ENCODE measurements around the gene SH3GLB1.
A peak's percentile ranks its signal among the peaks of the same experiment; 100 is the strongest.

Gene SH3GLB1

GRCh38 chr1:86739648-86740509 lies 35.5 kb downstream of the SH3GLB1 start:
- no peak for DNase-seq

- peak in 1 of 2 experiments; percentile 29 for DNase-seq
These were observed 37.7 kb downstream of the SH3GLB1 start for GRCh38 chr1:86741947-86742572.

DNA sequence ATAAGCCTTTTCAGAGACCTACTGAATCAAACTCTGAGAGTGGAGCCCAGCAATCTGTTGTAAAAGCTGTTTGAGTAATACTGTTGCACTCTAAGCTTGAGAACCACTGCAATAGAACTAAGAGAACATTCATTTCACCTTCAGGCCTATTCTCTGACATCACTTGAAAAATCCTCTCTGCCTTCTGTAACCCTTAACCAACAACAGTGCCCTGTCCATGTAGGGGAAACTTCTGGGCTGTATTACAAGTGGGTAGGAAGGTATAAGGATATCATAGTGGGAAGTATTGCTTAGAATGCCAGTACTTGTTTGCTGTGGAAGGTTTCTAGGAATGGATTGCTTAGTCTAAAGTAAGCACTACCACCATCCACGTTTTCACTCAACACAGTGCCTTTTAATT lies 42.9 kb downstream of the SH3GLB1 start:
- DNase-seq = no peak

GRCh38 chr1:86748622-86749373 lies 44.4 kb downstream of the SH3GLB1 start:
- DNase-seq = no peak

GRCh38 chr1:86750076-86750475 lies 45.7 kb downstream of the SH3GLB1 start:
- DNase-seq = no peak

GRCh38 chr1:86750530-86750929 lies 46.2 kb downstream of the SH3GLB1 start:
- peak in 1 of 2 experiments; percentile 24 for DNase-seq

GRCh38 chr1:86751923-86752322 lies 47.5 kb downstream of the SH3GLB1 start:
- DNase-seq = no peak

GRCh38 chr1:86753700-86754099 lies 49.3 kb downstream of the SH3GLB1 start:
- DNase-seq = no peak

GRCh38 chr1:86754265-86754974 lies 50.0 kb downstream of the SH3GLB1 start:
- no peak for DNase-seq

DNA sequence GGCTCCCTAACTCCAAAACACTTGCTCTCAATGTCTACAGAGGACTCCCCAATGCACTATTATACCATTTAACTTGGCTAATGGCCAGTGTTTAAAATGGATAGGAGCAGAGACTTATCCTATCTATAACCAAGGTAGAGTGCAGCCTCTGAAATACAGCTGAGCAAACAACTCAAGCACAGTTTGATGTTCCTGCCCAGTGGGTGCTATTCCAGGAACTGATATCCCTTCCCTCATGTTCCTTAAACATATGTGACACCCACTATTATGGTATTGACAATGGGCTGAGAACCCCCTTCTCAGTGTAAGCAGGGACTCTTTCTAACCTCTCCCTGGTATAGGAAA lies 51.7 kb downstream of the SH3GLB1 start:
- DNase-seq = no peak

DNA sequence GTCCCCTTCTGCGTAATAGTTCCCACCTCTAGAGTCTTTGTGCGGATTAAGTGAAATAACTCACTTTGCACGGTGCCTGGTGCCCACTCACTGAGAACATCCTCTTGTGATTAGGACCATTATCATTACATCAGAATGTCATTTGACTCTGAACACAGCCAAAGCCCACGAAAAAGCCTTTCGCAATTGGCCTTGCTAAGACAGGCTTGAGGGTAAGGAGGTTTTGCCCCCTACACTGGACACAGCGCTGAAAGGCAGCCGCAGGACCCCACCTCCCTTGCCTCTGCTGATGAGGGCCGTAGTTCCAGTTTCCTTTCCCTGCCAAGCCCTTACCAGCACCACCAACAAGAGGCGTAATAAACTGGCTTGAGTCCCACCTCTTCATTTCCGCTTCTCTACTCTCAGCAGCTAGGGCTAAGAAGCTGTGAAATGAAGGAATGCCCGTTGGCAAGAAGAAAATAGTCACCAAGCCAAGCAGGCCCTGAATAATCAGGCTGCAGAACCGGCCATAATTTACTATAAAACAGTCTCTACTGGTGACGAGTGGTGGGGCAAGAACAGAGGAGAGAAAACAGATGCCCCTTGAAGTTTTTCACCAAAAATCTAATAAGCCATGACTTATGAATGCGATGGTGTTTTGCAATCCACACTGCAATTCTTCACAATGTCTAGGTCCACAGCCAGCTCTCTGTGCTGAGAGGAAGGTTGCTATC lies 53.1 kb downstream of the SH3GLB1 start:
- no peak for DNase-seq

GRCh38 chr1:86758570-86758969 lies 54.2 kb downstream of the SH3GLB1 start:
- no peak for DNase-seq

DNA sequence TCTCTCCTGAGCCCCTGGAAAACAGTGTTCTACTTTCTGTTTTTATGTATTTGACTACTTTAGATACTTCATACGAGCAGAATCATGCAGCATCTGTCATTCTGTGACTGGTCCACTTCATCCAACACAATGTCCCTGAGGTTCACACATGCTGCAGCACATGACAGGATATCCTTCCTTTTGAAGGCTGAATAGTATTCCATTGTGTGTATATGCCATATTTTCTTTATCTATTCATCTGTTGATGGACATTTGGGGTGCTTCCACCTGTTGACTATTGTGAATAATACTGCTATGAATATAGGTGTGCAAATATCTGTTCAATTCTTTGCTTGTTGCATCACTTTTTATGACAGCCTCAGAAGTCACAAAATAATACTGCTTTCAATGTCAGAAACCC lies 55.8 kb downstream of the SH3GLB1 start:
- no peak for DNase-seq

DNA sequence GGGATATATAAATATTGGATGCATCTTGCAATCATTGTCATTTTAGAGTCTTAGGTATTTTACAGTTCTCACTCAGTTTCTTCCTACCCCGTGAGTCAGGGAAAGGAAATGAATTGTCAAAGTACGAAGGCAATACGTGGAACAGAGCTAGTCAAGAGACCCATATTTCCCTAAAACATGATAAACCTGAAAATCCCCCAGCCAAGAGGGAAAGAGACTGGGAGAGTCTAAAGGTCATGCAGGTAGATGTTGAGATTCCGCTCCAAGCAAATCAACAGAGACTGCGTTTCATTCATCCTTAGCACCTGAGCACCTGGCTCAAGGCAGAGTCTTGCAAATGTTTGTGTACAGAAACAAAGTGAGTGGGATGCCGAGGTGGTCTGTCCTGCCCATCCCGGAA lies 58.0 kb downstream of the SH3GLB1 start:
- DNase-seq = no peak

DNA sequence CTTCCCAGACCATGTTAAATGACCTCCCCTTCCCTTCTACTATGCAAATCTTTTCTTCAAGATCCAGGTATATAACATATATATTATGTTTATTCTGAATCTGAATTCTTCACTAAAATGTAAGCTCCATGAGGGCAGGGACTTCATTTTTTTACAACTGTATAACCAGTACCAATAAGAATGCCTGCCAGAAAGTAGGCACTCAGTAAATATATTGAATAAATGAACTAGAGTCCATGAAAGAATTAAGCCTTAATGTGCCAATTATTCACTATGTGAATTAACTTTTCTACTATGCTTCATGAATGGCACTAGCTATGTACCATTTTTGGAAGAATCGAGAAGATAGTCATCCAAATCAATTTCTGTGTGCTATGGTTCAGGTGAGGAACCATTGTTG lies 60.1 kb downstream of the SH3GLB1 start:
- DNase-seq = no peak

- DNase-seq = no peak
These were observed 60.7 kb downstream of the SH3GLB1 start for GRCh38 chr1:86765073-86765472.

- no peak for DNase-seq
These were observed 61.3 kb downstream of the SH3GLB1 start for GRCh38 chr1:86765674-86766073.

- DNase-seq = no peak
These were observed 64.2 kb downstream of the SH3GLB1 start for GRCh38 chr1:86768554-86768953.

DNA sequence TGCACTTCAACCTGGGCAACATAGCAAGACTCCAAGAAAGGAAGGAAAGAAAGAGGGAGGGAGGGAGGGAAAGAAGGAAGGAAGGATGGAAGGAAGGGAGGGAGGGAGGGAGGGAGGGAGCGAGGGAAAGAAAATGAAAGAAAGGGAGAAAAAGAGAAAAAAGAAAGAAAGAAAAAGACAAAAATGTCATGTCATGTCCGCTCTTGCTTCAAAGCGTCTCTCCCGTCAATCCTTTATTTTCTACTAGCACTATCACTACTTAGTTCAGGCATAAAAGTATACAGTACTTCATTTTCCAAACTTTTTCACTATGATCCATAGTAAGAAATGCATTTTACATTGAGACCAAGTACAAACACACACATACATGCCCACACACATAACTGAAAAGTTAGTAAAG lies 64.7 kb downstream of the SH3GLB1 start:
- no peak for DNase-seq

DNA sequence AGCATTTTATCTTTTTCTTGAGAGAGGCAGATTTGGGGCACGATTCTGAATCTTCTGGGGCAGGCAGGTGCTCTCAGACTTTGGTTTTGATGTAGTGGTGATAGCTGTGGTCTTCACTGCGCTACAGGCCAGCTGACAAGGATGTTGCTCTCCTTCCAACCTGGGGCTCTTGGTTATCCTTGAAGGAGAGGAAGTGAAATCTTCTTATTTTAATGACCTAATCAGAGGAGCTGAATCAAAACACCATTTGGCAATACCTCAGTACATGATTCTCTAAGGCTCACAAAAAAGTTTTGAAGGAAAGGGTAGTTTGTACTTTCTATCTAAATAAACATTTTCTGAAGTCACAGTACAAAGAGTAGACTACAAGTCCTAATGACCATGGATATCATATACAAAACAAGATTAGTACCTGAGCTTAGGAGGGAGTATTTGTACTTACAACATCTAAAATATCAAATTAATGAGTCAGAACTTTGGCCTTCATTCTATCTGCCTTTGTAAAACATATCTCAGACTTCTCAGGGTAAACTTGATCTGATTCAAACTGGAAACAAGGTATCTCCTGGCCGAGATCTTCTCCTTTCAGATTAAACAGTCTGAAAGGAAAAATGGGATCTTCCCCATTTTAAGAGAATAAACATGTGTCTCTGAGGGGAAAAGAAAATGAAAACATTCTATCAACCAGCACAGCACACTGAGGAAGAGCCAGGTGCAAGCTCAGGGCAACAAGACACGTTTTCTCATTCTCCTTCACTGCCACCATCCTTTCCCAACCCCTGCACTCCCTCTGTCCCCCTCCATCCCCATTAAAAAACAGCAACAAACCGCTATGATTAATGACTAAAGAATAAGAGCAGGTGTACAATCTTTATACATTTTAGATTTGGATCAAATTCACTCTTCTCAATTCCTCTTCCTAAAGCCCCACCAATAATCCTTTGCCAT lies 69.2 kb downstream of the SH3GLB1 start:
- no peak for DNase-seq

All from activated T-cell treated with anti-CD3 and anti-CD28 coated beads, Interleukin-2, amount 50 U/mL, for 48 hours (primary cell).